NK-92 treated with Interleukin-12 subunit alpha and Interleukin-12 subunit beta, amount 100 ng/mL, for 24 hours (cell line): ENCODE measurements around the gene SLC12A8.
A peak's percentile ranks its signal among the peaks of the same experiment; 100 is the strongest.

Experiments used
- DNase-seq: peaks from one replicate; lab custom pipeline; 2025; lab: John Stamatoyannopoulos, UW

The SLC12A8 gene

DNA sequence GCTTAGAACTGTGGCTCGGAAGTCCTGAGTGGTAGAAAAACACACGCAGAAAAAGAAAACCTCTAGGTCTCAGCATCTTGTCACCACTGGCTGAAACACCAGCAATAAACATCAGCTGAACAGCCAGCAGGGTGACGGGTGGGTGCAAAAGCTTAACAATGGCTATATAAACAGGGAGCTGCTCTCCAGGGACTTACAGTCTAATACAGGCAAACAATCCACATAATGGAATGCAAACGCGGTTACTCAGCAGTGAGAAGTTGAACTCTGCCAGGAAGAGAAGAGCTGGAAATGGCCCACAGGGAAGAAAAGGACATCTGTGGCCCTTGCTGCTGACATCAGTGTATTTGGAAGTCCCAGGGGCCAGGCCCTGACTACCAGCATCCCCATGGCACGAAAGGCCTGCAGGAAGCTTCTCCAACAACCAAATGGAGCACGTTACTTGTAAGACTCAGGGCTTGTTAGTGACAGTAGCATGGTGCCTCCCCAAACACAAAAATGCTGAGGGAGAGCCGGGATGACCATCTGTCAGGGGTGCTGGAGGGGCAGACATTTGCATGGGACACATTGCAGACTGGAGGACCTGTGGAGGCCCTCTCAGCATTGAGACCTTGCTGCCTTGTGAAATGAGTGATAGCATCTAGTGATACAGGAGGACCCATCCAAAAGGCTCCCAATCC lies 159.8 kb downstream of the SLC12A8 start:
- DNase-seq, result no peak

- peak; percentile 72 for DNase-seq
These were observed 160.6 kb downstream of the SLC12A8 start for GRCh38 chr3:125051715-125052581.

- no peak for DNase-seq
These were observed 161.3 kb downstream of the SLC12A8 start for GRCh38 chr3:125051205-125051604.

DNA sequence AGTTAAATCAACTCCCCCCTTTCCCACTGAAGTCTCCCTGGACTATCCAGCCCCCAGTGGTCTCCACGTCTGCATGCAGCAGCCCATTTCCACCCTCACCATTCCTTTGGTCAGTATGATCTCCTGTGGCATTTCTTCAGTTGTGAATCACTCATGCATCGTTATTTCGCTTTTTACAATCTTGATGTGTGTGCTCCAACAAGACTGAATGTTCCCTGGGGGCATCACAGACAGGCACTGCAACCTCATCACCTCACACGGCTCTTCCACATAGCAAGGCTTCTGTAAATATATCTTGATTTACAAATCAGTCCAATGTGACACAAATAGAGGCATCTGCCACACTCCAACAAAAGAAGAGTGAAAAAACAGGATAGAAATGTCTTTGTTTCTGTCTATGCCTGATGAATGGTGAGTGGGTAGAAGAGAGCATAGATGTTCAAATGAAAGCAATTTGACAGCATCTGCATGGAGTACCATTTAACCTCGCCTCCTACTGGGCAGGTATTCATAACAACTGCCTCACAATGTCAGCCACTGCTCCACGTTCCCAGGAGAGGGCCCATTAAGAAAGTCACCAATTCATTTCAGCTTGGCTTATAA lies 162.0 kb downstream of the SLC12A8 start:
- no peak for DNase-seq

DNA sequence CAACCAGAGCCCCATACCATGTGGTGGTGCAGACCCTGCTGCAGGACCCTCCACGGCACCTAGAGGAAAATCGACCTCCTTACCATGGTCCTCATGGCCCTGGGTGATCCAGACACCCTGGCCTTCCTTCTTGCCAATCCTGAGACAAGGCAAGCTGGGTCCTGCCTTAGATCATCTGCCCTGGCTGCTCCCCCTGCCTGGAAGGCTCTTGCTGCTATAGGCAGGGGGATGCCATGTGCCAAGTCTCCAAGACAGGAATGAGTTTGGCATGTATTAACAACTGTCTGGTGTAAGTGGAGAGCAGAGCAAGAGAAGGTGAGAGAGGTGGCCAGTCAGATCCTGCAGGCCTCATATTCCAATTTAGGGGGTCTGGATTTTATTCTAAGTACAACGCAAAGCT lies 164.3 kb downstream of the SLC12A8 start:
- no peak for DNase-seq

DNA sequence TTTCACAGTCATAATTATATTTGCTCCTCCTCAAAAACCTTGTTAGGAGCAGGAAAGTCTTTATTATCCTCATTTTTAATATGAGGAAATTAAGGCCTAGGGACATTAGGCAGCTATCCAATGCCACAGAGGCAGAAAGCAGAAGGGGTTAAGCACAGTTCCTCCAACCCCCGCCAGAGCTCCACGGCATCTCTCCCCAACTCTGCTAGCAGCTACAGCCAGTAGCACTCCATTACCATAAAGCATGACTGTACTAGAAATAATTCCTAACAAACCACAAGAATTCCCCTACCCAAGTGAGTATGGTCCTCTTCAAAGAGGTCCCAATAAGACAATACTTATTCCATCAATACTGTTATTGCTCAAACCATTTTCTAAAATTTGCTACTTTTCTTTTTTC lies 166.6 kb downstream of the SLC12A8 start:
- no peak for DNase-seq

GRCh38 chr3:125045194-125045593 lies 167.4 kb downstream of the SLC12A8 start:
- no peak for DNase-seq

GRCh38 chr3:125043599-125044151 lies 168.9 kb downstream of the SLC12A8 start:
- no peak for DNase-seq

GRCh38 chr3:125042725-125043406 lies 169.7 kb downstream of the SLC12A8 start:
- DNase-seq, result no peak

DNA sequence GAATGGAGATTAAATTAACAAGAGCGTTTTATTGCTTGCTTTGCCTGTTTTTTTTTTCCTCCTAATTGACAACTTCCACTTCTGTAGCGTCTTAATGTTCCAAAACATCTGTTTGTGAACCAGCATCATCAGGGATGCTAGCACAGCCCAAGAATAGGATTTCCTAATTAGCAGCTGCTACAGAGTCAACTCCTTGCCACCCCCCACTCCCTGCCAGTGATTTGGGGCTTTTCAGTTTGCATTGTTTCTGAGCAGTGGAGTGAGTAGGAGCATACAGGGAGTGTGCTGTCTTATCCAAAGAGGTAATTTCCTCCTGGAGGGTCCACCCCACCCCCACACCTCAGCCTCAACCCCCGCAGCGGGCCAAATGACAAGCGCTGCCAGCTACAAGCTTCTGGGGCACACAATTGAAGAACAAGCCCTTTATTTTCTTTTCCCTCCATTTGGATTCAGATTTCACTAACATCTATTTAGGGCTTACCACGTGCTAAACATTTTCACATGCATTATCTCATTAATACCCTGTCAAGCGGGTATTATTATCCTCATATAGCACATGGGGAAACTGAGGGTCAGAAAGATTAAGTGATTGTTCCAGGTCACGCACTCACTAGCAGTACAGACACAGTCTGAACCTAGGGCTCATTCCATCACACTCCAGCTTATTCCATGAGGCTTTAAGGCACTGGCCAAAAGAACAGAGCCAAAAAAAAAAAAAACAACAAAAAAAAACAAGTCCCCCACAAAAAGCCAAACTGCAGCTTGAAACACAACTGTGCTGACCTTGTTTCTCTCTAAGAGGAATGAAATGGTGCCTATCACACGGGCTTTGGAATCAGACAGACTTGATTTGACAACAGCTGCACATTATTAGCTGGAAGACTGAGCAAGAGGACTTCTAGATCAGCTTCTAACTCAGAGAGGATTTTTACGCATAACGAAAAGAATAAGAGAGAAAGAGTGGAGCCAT lies 173.1 kb downstream of the SLC12A8 start:
- DNase-seq, result no peak

GRCh38 chr3:125037498-125038150 lies 174.9 kb downstream of the SLC12A8 start:
- no peak for DNase-seq

DNA sequence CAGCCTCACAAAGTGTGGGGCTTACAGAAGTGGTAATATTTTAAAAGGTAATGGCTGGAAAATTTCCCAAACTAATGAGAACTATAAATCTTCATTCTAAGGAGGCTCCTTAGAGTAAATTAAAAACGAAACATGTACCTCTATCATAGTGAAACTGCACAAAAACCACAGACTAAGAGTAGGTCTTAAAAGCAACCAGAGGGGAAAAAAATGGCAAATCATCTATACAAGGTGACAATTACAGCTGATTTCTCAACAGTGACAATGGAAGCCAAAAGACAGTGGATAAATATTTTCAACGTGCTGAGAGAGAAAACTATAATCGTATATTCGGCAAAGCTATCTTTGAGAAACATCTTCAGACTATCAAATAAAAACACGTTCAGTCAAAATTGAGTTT lies 177.3 kb downstream of the SLC12A8 start:
- no peak for DNase-seq

DNA sequence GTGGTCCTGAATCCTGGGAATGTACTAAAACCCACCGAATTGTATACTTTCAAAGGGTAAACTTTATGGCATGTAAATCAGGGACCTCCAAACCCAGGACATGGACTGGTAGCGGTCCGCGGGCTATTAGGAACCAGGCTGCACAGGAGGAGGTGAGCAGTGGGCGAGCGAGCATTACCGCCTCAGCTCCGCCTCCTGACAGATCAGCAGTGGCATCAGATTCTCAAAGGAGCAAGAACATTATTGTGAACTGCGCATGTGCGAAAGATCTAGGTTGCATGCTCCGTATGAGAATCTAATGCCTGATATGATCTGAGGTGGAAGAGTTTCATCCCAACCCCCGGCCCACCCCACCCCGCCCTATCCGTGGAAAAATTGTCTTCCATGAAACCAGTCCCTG lies 178.9 kb downstream of the SLC12A8 start:
- DNase-seq, result no peak

GRCh38 chr3:125033135-125033534 lies 179.4 kb downstream of the SLC12A8 start:
- no peak for DNase-seq

GRCh38 chr3:125032683-125033082 lies 179.9 kb downstream of the SLC12A8 start:
- no peak for DNase-seq
